Measurements from ENCODE around the gene DBH.

The DBH gene

DNA sequence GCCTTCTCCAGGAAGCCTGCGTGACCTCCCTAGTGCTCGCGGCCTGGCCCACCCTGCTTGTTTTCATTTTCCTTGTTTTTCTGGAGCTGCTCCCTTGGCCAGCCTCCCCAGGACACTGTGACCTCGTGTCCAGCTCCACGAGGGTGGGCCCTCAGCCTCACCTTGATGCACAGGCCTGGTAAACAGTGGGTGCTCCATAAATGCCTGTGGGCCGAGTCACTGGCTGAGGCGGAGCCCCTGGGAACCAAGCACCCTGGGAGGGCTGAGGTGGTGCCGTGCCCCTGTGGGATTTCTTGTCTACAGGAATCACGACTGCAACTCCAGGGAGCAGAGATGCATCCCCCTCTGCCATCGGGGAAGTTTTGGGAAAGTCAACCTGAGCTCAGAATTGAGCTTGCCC, 44.2 kb upstream of the DBH start:
- no peaks in the 10 kb centered on the region for H3K27me3 ChIP-seq (ENCODE audit: insufficient read depth, poor library complexity, severe bottlenecking)

DNA sequence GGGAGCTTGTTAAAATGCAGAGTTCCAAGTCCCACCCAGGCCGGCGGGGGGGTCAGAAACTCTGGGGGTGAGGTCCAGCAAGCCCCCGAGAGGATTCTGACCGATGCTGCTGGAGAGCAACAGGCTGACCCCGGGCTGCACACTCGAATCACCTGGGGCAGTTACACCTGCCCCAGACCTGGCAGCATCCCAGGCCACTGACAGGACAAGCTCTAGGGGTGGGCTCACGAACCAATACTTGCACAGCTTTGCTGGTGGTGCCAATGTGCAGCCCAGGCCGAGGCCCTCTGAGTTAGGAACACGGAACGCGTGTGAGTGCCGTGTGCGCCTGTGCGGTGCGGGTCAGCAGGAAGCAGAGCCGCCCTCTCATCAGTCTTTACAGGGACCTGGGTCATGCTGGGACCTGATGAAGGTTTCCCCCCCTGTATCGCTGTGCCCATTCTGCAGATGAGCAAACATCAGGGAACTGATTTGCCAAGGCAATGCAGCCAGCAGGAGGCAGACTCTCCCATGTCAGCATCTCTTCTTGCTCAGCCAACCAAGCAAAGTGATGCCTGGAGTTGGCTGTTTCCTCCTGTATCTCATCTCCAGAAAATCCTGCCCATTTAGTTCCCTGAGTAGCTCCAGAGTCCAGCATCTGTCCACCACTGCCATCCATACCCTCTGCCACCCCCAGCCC, 43.3 kb upstream of the DBH start:
- no peak for DNase-seq (ENCODE audit: low read depth in 1 of 2, low spot score in 1 of 2)
- TF ChIP-seq SPI1 (IDR thresholded peaks at IDR 0.05; ENCODE audit: borderline replicate concordance, low read depth), result no peak
- TF ChIP-seq GABPA (IDR thresholded peaks at IDR 0.05; ENCODE audit: low read depth), result no peak
- TF ChIP-seq, protein P1, sequence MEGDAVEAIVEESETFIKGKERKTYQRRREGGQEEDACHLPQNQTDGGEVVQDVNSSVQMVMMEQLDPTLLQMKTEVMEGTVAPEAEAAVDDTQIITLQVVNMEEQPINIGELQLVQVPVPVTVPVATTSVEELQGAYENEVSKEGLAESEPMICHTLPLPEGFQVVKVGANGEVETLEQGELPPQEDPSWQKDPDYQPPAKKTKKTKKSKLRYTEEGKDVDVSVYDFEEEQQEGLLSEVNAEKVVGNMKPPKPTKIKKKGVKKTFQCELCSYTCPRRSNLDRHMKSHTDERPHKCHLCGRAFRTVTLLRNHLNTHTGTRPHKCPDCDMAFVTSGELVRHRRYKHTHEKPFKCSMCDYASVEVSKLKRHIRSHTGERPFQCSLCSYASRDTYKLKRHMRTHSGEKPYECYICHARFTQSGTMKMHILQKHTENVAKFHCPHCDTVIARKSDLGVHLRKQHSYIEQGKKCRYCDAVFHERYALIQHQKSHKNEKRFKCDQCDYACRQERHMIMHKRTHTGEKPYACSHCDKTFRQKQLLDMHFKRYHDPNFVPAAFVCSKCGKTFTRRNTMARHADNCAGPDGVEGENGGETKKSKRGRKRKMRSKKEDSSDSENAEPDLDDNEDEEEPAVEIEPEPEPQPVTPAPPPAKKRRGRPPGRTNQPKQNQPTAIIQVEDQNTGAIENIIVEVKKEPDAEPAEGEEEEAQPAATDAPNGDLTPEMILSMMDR (IDR thresholded peaks at IDR 0.05; ENCODE audit: insufficient read depth, low read length), result no peak
- TF ChIP-seq, protein P2, sequence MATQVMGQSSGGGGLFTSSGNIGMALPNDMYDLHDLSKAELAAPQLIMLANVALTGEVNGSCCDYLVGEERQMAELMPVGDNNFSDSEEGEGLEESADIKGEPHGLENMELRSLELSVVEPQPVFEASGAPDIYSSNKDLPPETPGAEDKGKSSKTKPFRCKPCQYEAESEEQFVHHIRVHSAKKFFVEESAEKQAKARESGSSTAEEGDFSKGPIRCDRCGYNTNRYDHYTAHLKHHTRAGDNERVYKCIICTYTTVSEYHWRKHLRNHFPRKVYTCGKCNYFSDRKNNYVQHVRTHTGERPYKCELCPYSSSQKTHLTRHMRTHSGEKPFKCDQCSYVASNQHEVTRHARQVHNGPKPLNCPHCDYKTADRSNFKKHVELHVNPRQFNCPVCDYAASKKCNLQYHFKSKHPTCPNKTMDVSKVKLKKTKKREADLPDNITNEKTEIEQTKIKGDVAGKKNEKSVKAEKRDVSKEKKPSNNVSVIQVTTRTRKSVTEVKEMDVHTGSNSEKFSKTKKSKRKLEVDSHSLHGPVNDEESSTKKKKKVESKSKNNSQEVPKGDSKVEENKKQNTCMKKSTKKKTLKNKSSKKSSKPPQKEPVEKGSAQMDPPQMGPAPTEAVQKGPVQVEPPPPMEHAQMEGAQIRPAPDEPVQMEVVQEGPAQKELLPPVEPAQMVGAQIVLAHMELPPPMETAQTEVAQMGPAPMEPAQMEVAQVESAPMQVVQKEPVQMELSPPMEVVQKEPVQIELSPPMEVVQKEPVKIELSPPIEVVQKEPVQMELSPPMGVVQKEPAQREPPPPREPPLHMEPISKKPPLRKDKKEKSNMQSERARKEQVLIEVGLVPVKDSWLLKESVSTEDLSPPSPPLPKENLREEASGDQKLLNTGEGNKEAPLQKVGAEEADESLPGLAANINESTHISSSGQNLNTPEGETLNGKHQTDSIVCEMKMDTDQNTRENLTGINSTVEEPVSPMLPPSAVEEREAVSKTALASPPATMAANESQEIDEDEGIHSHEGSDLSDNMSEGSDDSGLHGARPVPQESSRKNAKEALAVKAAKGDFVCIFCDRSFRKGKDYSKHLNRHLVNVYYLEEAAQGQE (IDR thresholded peaks at IDR 0.05; ENCODE audit: insufficient replicate concordance, low read depth), result no peak
- TF ChIP-seq POLR2AphosphoS5 (IDR thresholded peaks at IDR 0.05; ENCODE audit: low read depth), result no peak
- H3K27me3 ChIP-seq (ENCODE audit: insufficient read depth, poor library complexity, severe bottlenecking), result no peaks in the 10 kb centered on the region
- H3K4me3 ChIP-seq (replicated peaks; ENCODE audit: insufficient read depth, low read length), result no peak overlapping the region
- H3K27ac ChIP-seq (replicated peaks), result no peak overlapping the region

More for the DNA sequence above, 44.2 kb upstream of the DBH start:
- Histone ChIP-seq H3K4me3 (replicated peaks; ENCODE audit: insufficient read depth, low read length) (no peak overlapping the region), H3K27ac (replicated peaks) (no peak overlapping the region)
- TF ChIP-seq, protein P1 (IDR thresholded peaks at IDR 0.05; ENCODE audit: insufficient read depth, low read length), result no peak
- no peak for TF ChIP-seq GABPA (IDR thresholded peaks at IDR 0.05; ENCODE audit: low read depth)
- TF ChIP-seq, protein P2 (IDR thresholded peaks at IDR 0.05; ENCODE audit: insufficient replicate concordance, low read depth), result no peak
- no peak for TF ChIP-seq POLR2AphosphoS5 (IDR thresholded peaks at IDR 0.05; ENCODE audit: low read depth)
- no peak for TF ChIP-seq SPI1 (IDR thresholded peaks at IDR 0.05; ENCODE audit: borderline replicate concordance, low read depth)
- DNase-seq (ENCODE audit: low read depth in 1 of 2, low spot score in 1 of 2), result no peak

DNA sequence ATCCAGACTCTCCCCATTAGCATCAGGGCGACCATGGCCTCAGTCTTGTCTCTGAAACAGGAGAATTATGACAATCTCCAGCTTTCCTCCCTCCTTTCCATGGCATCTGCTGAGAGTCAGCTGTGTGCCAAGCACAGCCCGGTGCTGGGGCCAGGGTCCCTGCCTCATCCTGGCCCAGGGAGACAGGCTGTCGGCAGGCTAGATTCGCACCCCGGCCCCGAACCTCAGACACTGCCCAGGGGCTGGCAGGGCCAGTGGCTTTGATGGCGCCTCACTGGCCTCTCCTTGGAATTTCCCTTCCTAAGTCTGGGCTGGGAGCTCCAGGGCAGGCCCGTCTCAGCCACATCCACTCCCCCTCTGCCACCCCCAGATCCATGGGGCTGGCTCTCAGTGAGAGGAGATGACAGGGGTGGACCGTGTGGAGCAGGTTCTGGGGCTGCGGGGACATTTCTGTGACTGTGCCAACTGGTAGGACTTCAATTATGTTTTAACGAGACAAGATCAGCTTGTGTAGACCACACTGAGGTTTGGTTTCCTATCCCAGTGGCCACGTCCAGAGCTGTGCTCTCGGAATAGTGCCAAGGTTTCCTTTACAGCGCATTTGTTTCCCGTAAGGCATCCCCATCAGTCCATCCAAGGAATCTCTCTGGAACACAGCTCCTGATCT, 42.4 kb upstream of the DBH start:
- Histone ChIP-seq H3K27me3 (ENCODE audit: insufficient read depth, poor library complexity, severe bottlenecking) (no peaks in the 10 kb centered on the region), H3K4me3 (replicated peaks; ENCODE audit: insufficient read depth, low read length) (no peak overlapping the region), H3K27ac (replicated peaks) (no peak overlapping the region)
- TF ChIP-seq SPI1 (IDR thresholded peaks at IDR 0.05; ENCODE audit: borderline replicate concordance, low read depth), result no peak
- TF ChIP-seq, protein P2 (IDR thresholded peaks at IDR 0.05; ENCODE audit: insufficient replicate concordance, low read depth), result no peak
- TF ChIP-seq, protein P1 (IDR thresholded peaks at IDR 0.05; ENCODE audit: insufficient read depth, low read length), result no peak
- no peak for TF ChIP-seq GABPA (IDR thresholded peaks at IDR 0.05; ENCODE audit: low read depth)
- TF ChIP-seq POLR2AphosphoS5 (IDR thresholded peaks at IDR 0.05; ENCODE audit: low read depth), result no peak
- no peak for DNase-seq (ENCODE audit: low read depth in 1 of 2, low spot score in 1 of 2)
